Measurements from ENCODE around the gene IRS2. TPM values are rescaled to one million over a fixed set of nuclear protein-coding genes. Genes with fewer than 3 reads are reported as not detected.
"Not testable (repeated sequence)": the region's sequence is repeated elsewhere in the genome, so short reads cannot be mapped to it uniquely, and the experiment has no call there.

The IRS2 gene
- polyA plus RNA-seq (ENCODE audit: insufficient read length in 4 of 4): 10 to 100 TPM in 3 of 4 donors, 1 to 10 TPM in 1; 9.5 to 13.6 (median 12.9) TPM

GRCh38 chr13:109786457-109787134 lies at the start of gene IRS2:
Gene IRS2 (minus strand): TSS chr13:109786583. CDS start chr13:109786053, 530 bp downstream.
- DNase-seq (ENCODE audit: low read depth in 4 of 4, low spot score in 2 of 4): peak in 2 of 4 donors; percentile 77 to 79

GRCh38 chr13:109834973-109835720 lies 48.8 kb upstream of the IRS2 start:
- DNase-seq (ENCODE audit: low read depth in 4 of 4, low spot score in 2 of 4): no peak

- DNase-seq (ENCODE audit: low read depth in 4 of 4, low spot score in 2 of 4): no peak
Measured at GRCh38 chr13:109833940-109834339, 47.6 kb upstream of the IRS2 start.

- no peak for DNase-seq (ENCODE audit: low read depth in 4 of 4, low spot score in 2 of 4)
Measured at GRCh38 chr13:109833071-109833470, 46.7 kb upstream of the IRS2 start.

GRCh38 chr13:109828591-109829316 lies 42.4 kb upstream of the IRS2 start:
- DNase-seq (ENCODE audit: low read depth in 4 of 4, low spot score in 2 of 4): not testable (repeated sequence)

- DNase-seq (ENCODE audit: low read depth in 4 of 4, low spot score in 2 of 4): not testable (repeated sequence)
Measured at GRCh38 chr13:109823201-109823600, 36.8 kb upstream of the IRS2 start.

- no peak for DNase-seq (ENCODE audit: low read depth in 4 of 4, low spot score in 2 of 4)
Measured at GRCh38 chr13:109821103-109821502, 34.7 kb upstream of the IRS2 start.

GRCh38 chr13:109819874-109820273 lies 33.5 kb upstream of the IRS2 start:
- DNase-seq (ENCODE audit: low read depth in 4 of 4, low spot score in 2 of 4): no peak

GRCh38 chr13:109818886-109819285 lies 32.5 kb upstream of the IRS2 start:
- no peak for DNase-seq (ENCODE audit: low read depth in 4 of 4, low spot score in 2 of 4)

GRCh38 chr13:109817591-109818535 lies 31.5 kb upstream of the IRS2 start:
- DNase-seq (ENCODE audit: low read depth in 4 of 4, low spot score in 2 of 4): no peak

GRCh38 chr13:109816808-109817203 lies 30.4 kb upstream of the IRS2 start:
- no peak for DNase-seq (ENCODE audit: low read depth in 4 of 4, low spot score in 2 of 4)

- no peak for DNase-seq (ENCODE audit: low read depth in 4 of 4, low spot score in 2 of 4)
Measured at GRCh38 chr13:109816112-109816807, 29.9 kb upstream of the IRS2 start.

GRCh38 chr13:109815651-109816050 lies 29.3 kb upstream of the IRS2 start:
- no peak for DNase-seq (ENCODE audit: low read depth in 4 of 4, low spot score in 2 of 4)

GRCh38 chr13:109813663-109814062 lies 27.3 kb upstream of the IRS2 start:
- DNase-seq (ENCODE audit: low read depth in 4 of 4, low spot score in 2 of 4): no peak

- no peak for DNase-seq (ENCODE audit: low read depth in 4 of 4, low spot score in 2 of 4)
Measured at GRCh38 chr13:109812382-109812781, 26.0 kb upstream of the IRS2 start.

- DNase-seq (ENCODE audit: low read depth in 4 of 4, low spot score in 2 of 4): no peak
Measured at GRCh38 chr13:109810761-109811510, 24.6 kb upstream of the IRS2 start.

- no peak for DNase-seq (ENCODE audit: low read depth in 4 of 4, low spot score in 2 of 4)
Measured at GRCh38 chr13:109809216-109809932, 23.0 kb upstream of the IRS2 start.

- DNase-seq (ENCODE audit: low read depth in 4 of 4, low spot score in 2 of 4): no peak
Measured at GRCh38 chr13:109807345-109807744, 21.0 kb upstream of the IRS2 start.
